ENCODE data around the gene ARFRP1.

ARFRP1 gene

GRCh38 chr20:63690898-63691710, 16.7 kb downstream of the ARFRP1 start:
- no peak for TF ChIP-seq GATA1 (IDR thresholded peaks at IDR 0.05; ENCODE audit: low read depth, low read length)
- TF ChIP-seq POLR2A (IDR thresholded peaks at IDR 0.05; ENCODE audit: low read length): no peak

GRCh38 chr20:63690003-63690897, 17.5 kb downstream of the ARFRP1 start:
- TF ChIP-seq POLR2A (IDR thresholded peaks at IDR 0.05; ENCODE audit: low read length): no peak
- no peak for TF ChIP-seq GATA1 (IDR thresholded peaks at IDR 0.05; ENCODE audit: low read depth, low read length)
- DNase-seq: no peak

More at GRCh38 chr20:63690898-63691710, 16.7 kb downstream of the ARFRP1 start:
- DNase-seq: no peak

- no peak for DNase-seq
- TF ChIP-seq GATA1 (IDR thresholded peaks at IDR 0.05; ENCODE audit: low read depth, low read length) (no peak), POLR2A (IDR thresholded peaks at IDR 0.05; ENCODE audit: low read length) (no peak)
Measured at GRCh38 chr20:63689046-63690002, 18.5 kb downstream of the ARFRP1 start.

- TF ChIP-seq GATA1 (IDR thresholded peaks at IDR 0.05; ENCODE audit: low read depth, low read length): no peak
- no peak for TF ChIP-seq POLR2A (IDR thresholded peaks at IDR 0.05; ENCODE audit: low read length)
Measured at GRCh38 chr20:63688228-63689045, 19.3 kb downstream of the ARFRP1 start.

GRCh38 chr20:63687419-63688178, 20.2 kb downstream of the ARFRP1 start:
- no peak for TF ChIP-seq POLR2A (IDR thresholded peaks at IDR 0.05; ENCODE audit: low read length)
- no peak for TF ChIP-seq GATA1 (IDR thresholded peaks at IDR 0.05; ENCODE audit: low read depth, low read length)

More at GRCh38 chr20:63688228-63689045, 19.3 kb downstream of the ARFRP1 start:
- DNase-seq: no peak

GRCh38 chr20:63686492-63687321, 21.1 kb downstream of the ARFRP1 start:
- TF ChIP-seq GATA1 (IDR thresholded peaks at IDR 0.05; ENCODE audit: low read depth, low read length) (no peak), POLR2A (IDR thresholded peaks at IDR 0.05; ENCODE audit: low read length) (no peak)
- peak; percentile 28 to 36 for DNase-seq

More at GRCh38 chr20:63687419-63688178, 20.2 kb downstream of the ARFRP1 start:
- no peak for DNase-seq

GRCh38 chr20:63686094-63686491, 21.7 kb downstream of the ARFRP1 start:
- TF ChIP-seq POLR2A (IDR thresholded peaks at IDR 0.05; ENCODE audit: low read length): no peak
- no peak for TF ChIP-seq GATA1 (IDR thresholded peaks at IDR 0.05; ENCODE audit: low read depth, low read length)
- no peak for DNase-seq

- TF ChIP-seq POLR2A (IDR thresholded peaks at IDR 0.05; ENCODE audit: low read length) (no peak), GATA1 (IDR thresholded peaks at IDR 0.05; ENCODE audit: low read depth, low read length) (no peak)
- no peak for DNase-seq
Measured at GRCh38 chr20:63685269-63686026, 22.3 kb downstream of the ARFRP1 start.

- DNase-seq: no peak
- no peak for TF ChIP-seq GATA1 (IDR thresholded peaks at IDR 0.05; ENCODE audit: low read depth, low read length)
- TF ChIP-seq POLR2A (IDR thresholded peaks at IDR 0.05; ENCODE audit: low read length): no peak
Measured at GRCh38 chr20:63682384-63683139, 25.2 kb downstream of the ARFRP1 start.
